Loucy (cell line): ENCODE results near the gene ZDHHC16.
A peak's percentile ranks its signal among the peaks of the same experiment; 100 is the strongest.

Experiments used
- H2AFZ ChIP-seq: fragments of 200-600 bp; sonication (generic); 2 replicates; pipeline ENCODE4 v1.6.0; 2016; ENCODE audit warnings: antibody characterized with exemption, mild to moderate bottlenecking, low read length, moderate library complexity
- H3F3A ChIP-seq: fragments of 200-600 bp; 2 replicates; pipeline ENCODE4 v1.6.0; 2016; ENCODE audit warnings: antibody characterized with exemption, low read depth, mild to moderate bottlenecking
- H3K27me3 ChIP-seq: fragments of 200-600 bp; sonication (generic); 2 replicates; pipeline ENCODE4 v1.6.1; 2014; ENCODE audit warnings: low read length, mild to moderate bottlenecking; ENCODE audit not compliant: insufficient read depth, poor library complexity, severe bottlenecking
- H3K36me3 ChIP-seq: fragments of 200-600 bp; sonication (generic); 2 replicates; pipeline ENCODE4 v1.6.1; 2016; ENCODE audit warnings: low read length; ENCODE audit not compliant: insufficient read depth
- H3K4me1 ChIP-seq: fragments of 200-600 bp; sonication (generic); 2 replicates; pipeline ENCODE4 v1.5.1; 2014; ENCODE audit warnings: low read length, mild to moderate bottlenecking; ENCODE audit not compliant: insufficient read depth, poor library complexity, severe bottlenecking
- H3K4me2 ChIP-seq: fragments of 200-600 bp; sonication (generic); 2 replicates; pipeline ENCODE4 v1.6.0; 2014; ENCODE audit warnings: antibody characterized with exemption, low read length, low read depth, mild to moderate bottlenecking; ENCODE audit not compliant: poor library complexity, severe bottlenecking
- H3K4me3 ChIP-seq: fragments of 200-600 bp; sonication (generic); 2 replicates; pipeline ENCODE4 v1.5.1; 2014; ENCODE audit warnings: low read length, mild to moderate bottlenecking, mixed read lengths; ENCODE audit not compliant: poor library complexity, severe bottlenecking
- H3K79me2 ChIP-seq: fragments of 200-600 bp; sonication (generic); 2 replicates; pipeline ENCODE4 v1.6.1; 2014; ENCODE audit warnings: low read length; ENCODE audit not compliant: insufficient read depth
- H3K9ac ChIP-seq: fragments of 200-600 bp; sonication (generic); 2 replicates; pipeline ENCODE4 v1.6.0; 2014; ENCODE audit warnings: mild to moderate bottlenecking, low read depth, low read length, moderate library complexity; ENCODE audit not compliant: poor library complexity, severe bottlenecking
- H3K9me2 ChIP-seq: fragments of 200-600 bp; sonication (generic); replicated peaks from 2 replicates; pipeline ENCODE4 v1.6.1; 2016; ENCODE audit warnings: low read depth, low read length, mixed read lengths
- H3K9me3 ChIP-seq: fragments of 200-600 bp; sonication (generic); 2 replicates; pipeline ENCODE4 v1.6.1; 2014; ENCODE audit warnings: mild to moderate bottlenecking, antibody characterized with exemption, low read length, low read depth; ENCODE audit not compliant: insufficient read depth
- H4K20me1 ChIP-seq: fragments of 200-600 bp; sonication (generic); 2 replicates; pipeline ENCODE4 v1.6.0; 2014; ENCODE audit warnings: antibody characterized with exemption, low read length, mild to moderate bottlenecking; ENCODE audit not compliant: insufficient read depth, poor library complexity, severe bottlenecking
- CTCF ChIP-seq: fragments of 200-600 bp; sonication (generic); conservative IDR thresholded peaks from 2 replicates; pipeline ENCODE4 v1.5.1; 2014; ENCODE audit warnings: mild to moderate bottlenecking, antibody characterized with exemption, low read length
- EZH2phosphoT487 ChIP-seq: fragments of 200-600 bp; IDR thresholded peaks from 2 replicates; pipeline ENCODE4 v1.6.1; 2018; ENCODE audit warnings: antibody characterized with exemption, mild to moderate bottlenecking, moderate library complexity, borderline replicate concordance

The ZDHHC16 gene

GRCh38 chr10:97494863-97495506 is 49.0 kb downstream of the ZDHHC16 start:
- H3K27me3 ChIP-seq, result no peaks in the 10 kb centered on the region
- peaks cover 51% of the 10 kb centered on the region for H3K4me1 ChIP-seq
- peak overlapping the region; percentile 49 for H3K9ac ChIP-seq
- peaks cover 56% of the 10 kb centered on the region for H4K20me1 ChIP-seq
- no peaks in the 10 kb centered on the region for H3K36me3 ChIP-seq
- no peak overlapping the region for H2AFZ ChIP-seq
- peaks cover 78% of the 10 kb centered on the region for H3K79me2 ChIP-seq
- TF ChIP-seq EZH2phosphoT487 (no peak), CTCF (no peak)
- no peaks in the 10 kb centered on the region for H3K9me2 ChIP-seq
- H3K4me2 ChIP-seq, result peak overlapping the region; percentile 86
- H3F3A ChIP-seq, result no peaks in the 10 kb centered on the region
- H3K9me3 ChIP-seq, result no peaks in the 10 kb centered on the region
- peak overlapping the region; percentile 90 for H3K4me3 ChIP-seq

GRCh38 chr10:97497572-97498075 is 51.6 kb downstream of the ZDHHC16 start:
- peak overlapping the region; percentile 86 for H3K9ac ChIP-seq
- TF ChIP-seq CTCF, result no peak
- no peak for TF ChIP-seq EZH2phosphoT487
- H2AFZ ChIP-seq, result peak overlapping the region; percentile 84
- H3K9me2 ChIP-seq, result no peaks in the 10 kb centered on the region
- peaks cover 42% of the 10 kb centered on the region for H3K4me1 ChIP-seq
- H3K36me3 ChIP-seq, result no peaks in the 10 kb centered on the region
- peak overlapping the region; percentile 90 for H3K4me3 ChIP-seq
- H3K27me3 ChIP-seq, result no peaks in the 10 kb centered on the region
- no peaks in the 10 kb centered on the region for H3K9me3 ChIP-seq
- no peaks in the 10 kb centered on the region for H3F3A ChIP-seq
- peak overlapping the region; percentile 86 for H3K4me2 ChIP-seq
- peaks cover 53% of the 10 kb centered on the region for H3K79me2 ChIP-seq
- peaks cover 44% of the 10 kb centered on the region for H4K20me1 ChIP-seq

- Histone ChIP-seq H3K9me2 (no peaks in the 10 kb centered on the region), H3K9me3 (no peaks in the 10 kb centered on the region), H3K36me3 (no peaks in the 10 kb centered on the region), H3K4me3 (peak within 1 kb of the TSS; percentile 90), H3K4me1 (peaks cover 42% of the 10 kb centered on the region), H4K20me1 (peaks cover 40% of the 10 kb centered on the region), H3F3A (no peaks in the 10 kb centered on the region), H3K27me3 (no peaks in the 10 kb centered on the region), H3K79me2 (peaks cover 46% of the 10 kb centered on the region), H3K4me2 (peak within 1 kb of the TSS; percentile 92), H3K9ac (peak within 1 kb of the TSS; percentile 86), H2AFZ (peak within 1 kb of the TSS; percentile 95)
- TF ChIP-seq EZH2phosphoT487, result no peak
Measured at GRCh38 chr10:97498076-97498840, 52.3 kb downstream of the ZDHHC16 start, which contains the start of gene MMS19. MMS19 (minus strand) TSS chr10:97498422; CDS start chr10:97498384, 38 bp downstream.
